GM19452 (cell line): ENCODE data around the gene CYSTM1.

Experiments used
- ATAC-seq: cut with Tn5 transposase; IDR thresholded peaks from one replicate; pipeline ENCODE4 v1.9.1; 2021; ENCODE audit not compliant: unreplicated experiment

Gene CYSTM1

GRCh38 chr5:140232731-140233130, 57.7 kb downstream of the CYSTM1 start:
- no peak for ATAC-seq

- no peak for ATAC-seq
These were observed 59.5 kb downstream of the CYSTM1 start for GRCh38 chr5:140234377-140234989.

- no peak for ATAC-seq
These were observed 61.0 kb downstream of the CYSTM1 start for GRCh38 chr5:140235791-140236551.

GRCh38 chr5:140236891-140237598, 62.1 kb downstream of the CYSTM1 start:
- ATAC-seq = no peak

GRCh38 chr5:140238756-140239155, 63.8 kb downstream of the CYSTM1 start:
- no peak for ATAC-seq

GRCh38 chr5:140239461-140239860, 64.5 kb downstream of the CYSTM1 start:
- ATAC-seq = no peak

GRCh38 chr5:140239939-140240700, 65.1 kb downstream of the CYSTM1 start:
- ATAC-seq = no peak

GRCh38 chr5:140240987-140241706, 66.2 kb downstream of the CYSTM1 start:
- no peak for ATAC-seq

- ATAC-seq = no peak
These were observed 67.1 kb downstream of the CYSTM1 start for GRCh38 chr5:140242099-140242498.

- ATAC-seq = no peak
These were observed 68.0 kb downstream of the CYSTM1 start for GRCh38 chr5:140242890-140243585.

GRCh38 chr5:140243706-140244250, 68.8 kb downstream of the CYSTM1 start:
- ATAC-seq = no peak

GRCh38 chr5:140244525-140245025, 69.6 kb downstream of the CYSTM1 start:
- ATAC-seq = peak; percentile 66

GRCh38 chr5:140245341-140245740, 70.4 kb downstream of the CYSTM1 start:
- ATAC-seq = no peak

GRCh38 chr5:140245926-140246325, 70.9 kb downstream of the CYSTM1 start:
- no peak for ATAC-seq

GRCh38 chr5:140246378-140247122, 71.6 kb downstream of the CYSTM1 start:
- no peak for ATAC-seq

- ATAC-seq = no peak
These were observed 73.4 kb downstream of the CYSTM1 start for GRCh38 chr5:140248414-140248813.

- ATAC-seq = no peak
These were observed 74.5 kb downstream of the CYSTM1 start for GRCh38 chr5:140249536-140249935.

- ATAC-seq = no peak
These were observed 75.4 kb downstream of the CYSTM1 start for GRCh38 chr5:140250386-140250785.

- peak; percentile 74 for ATAC-seq
These were observed 76.6 kb downstream of the CYSTM1 start for GRCh38 chr5:140251527-140251973.
